GM13976 (cell line): ENCODE measurements around the gene SZT2.
"Not testable (repeated sequence)": the region's sequence is repeated elsewhere in the genome, so short reads cannot be mapped to it uniquely, and the experiment has no call there.

Experiments used
- DNase-seq: peaks from one replicate; pipeline ENCODE4 v3.0.0; 2012; ENCODE audit warnings: low spot score
- CTCF ChIP-seq: IDR thresholded peaks from 2 replicates; pipeline ENCODE4 v1.5.1; 2012; ENCODE audit warnings: borderline replicate concordance, mild to moderate bottlenecking; ENCODE audit not compliant: insufficient read depth; ENCODE audit errors: extremely low read depth, missing control alignments, control extremely low read depth
- in situ Hi-C: fragments of 300-500 bp; cut with MboI; formaldehyde crosslinking; loops from one replicate; pipeline ENCODE4 v1.12.0; 2022; ENCODE audit warnings: low sequenced_read_pairs, mixed read lengths, inconsistent platforms; ENCODE audit not compliant: unreplicated experiment

SZT2 gene

GRCh38 chr1:43396059-43396458 lies 6.4 kb downstream of the SZT2 start:
- DNase-seq: no peak
- in situ Hi-C loops: no loop called here
- TF ChIP-seq CTCF: no peak

- in situ Hi-C loops: no loop called here
- DNase-seq: no peak
- no peak for TF ChIP-seq CTCF
These were observed 8.5 kb downstream of the SZT2 start for GRCh38 chr1:43398227-43398626.

GRCh38 chr1:43400441-43400840 lies 10.7 kb downstream of the SZT2 start:
- in situ Hi-C loops, DNase-seq: not testable (repeated sequence)

- no peak for TF ChIP-seq CTCF
- in situ Hi-C loops: no loop called here
- no peak for DNase-seq
These were observed 12.6 kb downstream of the SZT2 start for GRCh38 chr1:43402089-43402865.

- no peak for TF ChIP-seq CTCF
- in situ Hi-C loops: no loop called here
These were observed 14.7 kb downstream of the SZT2 start for GRCh38 chr1:43404353-43404752.

GRCh38 chr1:43405219-43405875 lies 15.6 kb downstream of the SZT2 start:
- in situ Hi-C loops: no loop called here
- DNase-seq: no peak
- no peak for TF ChIP-seq CTCF

More at GRCh38 chr1:43404353-43404752, 14.7 kb downstream of the SZT2 start:
- DNase-seq: no peak

- TF ChIP-seq CTCF: no peak
- DNase-seq: no peak
- in situ Hi-C loops: no loop called here
These were observed 16.2 kb downstream of the SZT2 start for GRCh38 chr1:43405876-43406234.
